Measurements from ENCODE around the gene CCNF. TPM values are rescaled to one million over a fixed set of nuclear protein-coding genes. Genes with fewer than 3 reads are reported as not detected.

Gene CCNF
- total RNA-seq, 1 experiment from 2014 or later: 11.9 TPM

- peaks cover 12% of the 10 kb centered on the region for H3K4me1 Mint-ChIP-seq (ENCODE audit: insufficient read depth, unreplicated experiment)
- ChIA-PET POLR2A (no interaction called here), CTCF (interaction anchor here (0.9 to 2.0 kb wide), 2 partner anchors 20 to 286 kb away, joined by 3 to 11 read pairs; no protein-coding TSS in a partner anchor)
- BruUV-seq (replicated peaks): no TSS peak
- intact Hi-C loops (cut with micrococcal nuclease): no loop called here
- peaks cover 10% of the 10 kb centered on the region for H3K36me3 Mint-ChIP-seq (ENCODE audit: insufficient read depth, unreplicated experiment)
- TF ChIP-seq CTCF (IDR thresholded peaks at IDR 0.05; ENCODE audit: unreplicated experiment): no peak
- no peaks in the 10 kb centered on the region for H3K27me3 Mint-ChIP-seq (ENCODE audit: insufficient read depth, unreplicated experiment)
- no peak for DNase-seq (ENCODE audit: unreplicated experiment)
- no peaks in the 10 kb centered on the region for H3K9me3 Mint-ChIP-seq (ENCODE audit: unreplicated experiment)
- no peak overlapping the region for H3K27ac Mint-ChIP-seq (ENCODE audit: low read depth, unreplicated experiment)
- no peak overlapping the region for H3K4me3 Mint-ChIP-seq (ENCODE audit: unreplicated experiment)
Measured at GRCh38 chr16:2480948-2481347, 51.7 kb downstream of the CCNF start.

- Mint-ChIP-seq H3K9me3 (ENCODE audit: unreplicated experiment) (no peaks in the 10 kb centered on the region), H3K27ac (ENCODE audit: low read depth, unreplicated experiment) (no peak overlapping the region), H3K36me3 (ENCODE audit: insufficient read depth, unreplicated experiment) (peaks cover 10% of the 10 kb centered on the region), H3K4me1 (ENCODE audit: insufficient read depth, unreplicated experiment) (peaks cover 12% of the 10 kb centered on the region), H3K27me3 (ENCODE audit: insufficient read depth, unreplicated experiment) (no peaks in the 10 kb centered on the region), H3K4me3 (ENCODE audit: unreplicated experiment) (no peak overlapping the region)
- no peak for DNase-seq (ENCODE audit: unreplicated experiment)
- intact Hi-C loops (cut with micrococcal nuclease): no loop called here
- CTCF ChIA-PET: interaction anchor here (0.6 to 2.0 kb wide), 3 partner anchors 19 to 287 kb away, joined by 3 to 11 read pairs (median 3); no protein-coding TSS in a partner anchor
- POLR2A ChIA-PET: no interaction called here
- BruUV-seq (replicated peaks): no TSS peak
- no peak for TF ChIP-seq CTCF (IDR thresholded peaks at IDR 0.05; ENCODE audit: unreplicated experiment)
Measured at GRCh38 chr16:2481676-2482075, 52.4 kb downstream of the CCNF start.

GRCh38 chr16:2482249-2482648, 53.0 kb downstream of the CCNF start:
- no peak for TF ChIP-seq CTCF (IDR thresholded peaks at IDR 0.05; ENCODE audit: unreplicated experiment)
- Mint-ChIP-seq H3K4me3 (ENCODE audit: unreplicated experiment) (no peak overlapping the region), H3K36me3 (ENCODE audit: insufficient read depth, unreplicated experiment) (peaks cover 10% of the 10 kb centered on the region), H3K27me3 (ENCODE audit: insufficient read depth, unreplicated experiment) (no peaks in the 10 kb centered on the region), H3K27ac (ENCODE audit: low read depth, unreplicated experiment) (no peak overlapping the region), H3K9me3 (ENCODE audit: unreplicated experiment) (no peaks in the 10 kb centered on the region), H3K4me1 (ENCODE audit: insufficient read depth, unreplicated experiment) (peaks cover 14% of the 10 kb centered on the region)
- intact Hi-C loops (cut with micrococcal nuclease): no loop called here
- BruUV-seq (replicated peaks): no TSS peak
- ChIA-PET POLR2A (interaction anchor here (0.5 kb wide), 1 partner anchor 510 kb away, joined by 5 read pairs; the partner anchor contains the start of gene TBL3), CTCF (interaction anchor here (0.7 to 2.0 kb wide), 2 partner anchors 17 to 19 kb away, joined by 3 to 11 read pairs; no protein-coding TSS in a partner anchor)
- DNase-seq (ENCODE audit: unreplicated experiment): no peak

- ChIA-PET POLR2A (interaction anchor here (0.5 to 1.1 kb wide), 2 partner anchors 38 to 511 kb away, joined by 3 to 5 read pairs; partner anchors contain the start of gene TBL3), CTCF (interaction anchor here (0.6 to 2.0 kb wide), 4 partner anchors 18 to 290 kb away, joined by 3 to 11 read pairs (median 4); no protein-coding TSS in a partner anchor)
- Mint-ChIP-seq H3K27me3 (ENCODE audit: insufficient read depth, unreplicated experiment) (no peaks in the 10 kb centered on the region), H3K9me3 (ENCODE audit: unreplicated experiment) (no peaks in the 10 kb centered on the region), H3K27ac (ENCODE audit: low read depth, unreplicated experiment) (no peak overlapping the region), H3K36me3 (ENCODE audit: insufficient read depth, unreplicated experiment) (peaks cover 9% of the 10 kb centered on the region), H3K4me3 (ENCODE audit: unreplicated experiment) (no peak overlapping the region), H3K4me1 (ENCODE audit: insufficient read depth, unreplicated experiment) (peaks cover 10% of the 10 kb centered on the region)
- DNase-seq (ENCODE audit: unreplicated experiment): no peak
- BruUV-seq (replicated peaks): no TSS peak
- TF ChIP-seq CTCF (IDR thresholded peaks at IDR 0.05; ENCODE audit: unreplicated experiment): no peak
- intact Hi-C loops (cut with micrococcal nuclease): no loop called here
Measured at GRCh38 chr16:2482708-2483534, 53.7 kb downstream of the CCNF start.
